Astrocyte (in vitro differentiated cells and primary cell): ENCODE results near the gene CMTM1. TPM values are rescaled to one million over a fixed set of nuclear protein-coding genes. Genes with fewer than 3 reads are reported as not detected.
"Not testable (repeated sequence)": the region's sequence is repeated elsewhere in the genome, so short reads cannot be mapped to it uniquely, and the experiment has no call there.

Experiments
- DNase-seq: peaks from one replicate; pipeline ENCODE4 v3.0.0-alpha.2; 2010; ENCODE audit warnings: low read depth
- FAIRE-seq: peaks from 2 replicates; lab custom pipeline; 2011; peaks lifted over from hg19 to GRCh38; lab: Jason Lieb, UNC
- H2AFZ ChIP-seq: 2 replicates; pipeline ENCODE4 v1.6.0; 2012; ENCODE audit warnings: low read depth, low read length, inconsistent platforms
- H3K27ac ChIP-seq: 2 replicates; pipeline ENCODE4 v1.5.1; 2011; ENCODE audit warnings: low read depth, low read length, inconsistent platforms
- H3K27me3 ChIP-seq: 2 replicates; pipeline ENCODE4 v1.6.0; 2011; ENCODE audit warnings: low read length, inconsistent platforms; ENCODE audit not compliant: insufficient read depth
- H3K36me3 ChIP-seq: 2 replicates; pipeline ENCODE4 v1.5.1; 2011; ENCODE audit warnings: low read length, inconsistent platforms; ENCODE audit not compliant: insufficient read depth
- H3K4me1 ChIP-seq: 2 replicates; pipeline ENCODE4 v1.5.1; 2011; ENCODE audit warnings: low read length, inconsistent platforms; ENCODE audit not compliant: insufficient read depth
- H3K4me2 ChIP-seq: 2 replicates; pipeline ENCODE4 v1.6.0; 2012; ENCODE audit warnings: low read length, inconsistent platforms
- H3K4me3 ChIP-seq: 2 replicates; pipeline ENCODE4 v1.5.1; 2011; ENCODE audit warnings: low read depth, mild to moderate bottlenecking, low read length, inconsistent platforms; ENCODE audit not compliant: insufficient read depth
- H3K79me2 ChIP-seq: 2 replicates; pipeline ENCODE4 v1.6.0; 2012; ENCODE audit warnings: mild to moderate bottlenecking, low read length, inconsistent platforms; ENCODE audit not compliant: insufficient read depth
- H3K9ac ChIP-seq: 2 replicates; pipeline ENCODE4 v1.6.0; 2012; ENCODE audit warnings: mild to moderate bottlenecking, low read length, inconsistent platforms
- H3K9me3 ChIP-seq: 2 replicates; pipeline ENCODE4 v1.5.1; 2012; ENCODE audit warnings: low read depth, mild to moderate bottlenecking, low read length, inconsistent platforms; ENCODE audit not compliant: insufficient read depth
- H4K20me1 ChIP-seq: 2 replicates; pipeline ENCODE4 v1.6.0; 2012; ENCODE audit warnings: low read length, inconsistent platforms; ENCODE audit not compliant: insufficient read depth
- H3K27ac Mint-ChIP-seq: one replicate; pipeline ENCODE4 v1.8.0; 2021; ENCODE audit warnings: mild to moderate bottlenecking, mixed read lengths; ENCODE audit not compliant: unreplicated experiment
- H3K27me3 Mint-ChIP-seq: one replicate; pipeline ENCODE4 v1.8.0; 2021; ENCODE audit warnings: low read depth, mixed read lengths; ENCODE audit not compliant: unreplicated experiment
- H3K36me3 Mint-ChIP-seq: one replicate; pipeline ENCODE4 v1.8.0; 2021; ENCODE audit warnings: low read depth, mixed read lengths; ENCODE audit not compliant: unreplicated experiment
- H3K4me1 Mint-ChIP-seq: one replicate; pipeline ENCODE4 v1.8.0; 2021; ENCODE audit warnings: low read depth, mixed read lengths; ENCODE audit not compliant: unreplicated experiment
- H3K4me3 Mint-ChIP-seq: one replicate; pipeline ENCODE4 v1.8.0; 2021; ENCODE audit warnings: mild to moderate bottlenecking, moderate library complexity, mixed read lengths; ENCODE audit not compliant: unreplicated experiment
- H3K9me3 Mint-ChIP-seq: one replicate; pipeline ENCODE4 v1.8.0; 2021; ENCODE audit warnings: mild to moderate bottlenecking, mixed read lengths; ENCODE audit not compliant: unreplicated experiment
- CTCF ChIP-seq: IDR thresholded peaks from 2 replicates; pipeline ENCODE4 v1.5.1; 2011; ENCODE audit warnings: low read depth, mild to moderate bottlenecking, inconsistent platforms, low read length, moderate library complexity; ENCODE audit not compliant: insufficient read depth
- EZH2 ChIP-seq: IDR thresholded peaks from 2 replicates; pipeline ENCODE4 v1.6.1; 2012; ENCODE audit warnings: mild to moderate bottlenecking, low read length, inconsistent platforms; ENCODE audit not compliant: insufficient read depth
- total RNA-seq: library from RNA; stranded (reverse); gene quantifications from 2 replicates; pipeline ENCODE4 v1.2.1, GENCODE V29; 2021

The CMTM1 gene
- total RNA-seq, 1 donor from 2014 or later = 2.7 TPM

DNA sequence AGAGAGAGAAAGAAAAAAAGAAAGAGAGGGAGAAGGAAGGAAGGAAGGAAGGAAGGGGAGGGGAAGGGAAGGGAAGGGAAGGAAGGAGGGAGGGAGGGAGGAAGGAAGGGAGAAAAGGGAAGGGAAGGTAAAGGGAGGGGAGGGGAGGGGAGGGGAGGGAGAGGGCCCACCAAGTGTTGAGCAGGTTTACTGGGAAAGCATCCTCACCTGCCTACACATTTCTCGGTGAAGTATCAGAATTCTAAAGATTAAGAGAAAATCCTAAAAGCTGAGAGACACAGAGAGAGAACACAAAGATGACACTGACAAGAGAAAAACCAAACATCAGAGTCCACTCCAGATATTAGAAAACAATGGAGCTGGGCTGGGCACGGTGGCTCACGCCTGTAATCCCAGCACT lies 26.0 kb downstream of the CMTM1 start:
- Histone ChIP-seq H3K4me2 (no peak overlapping the region), H4K20me1 (no peaks in the 10 kb centered on the region), H3K27me3 (no peaks in the 10 kb centered on the region), H3K36me3 (no peaks in the 10 kb centered on the region), H2AFZ (no peak overlapping the region), H3K4me3 (no peak overlapping the region), H3K9ac (no peak overlapping the region), H3K79me2 (no peaks in the 10 kb centered on the region), H3K27ac (no peak overlapping the region), H3K9me3 (no peaks in the 10 kb centered on the region), H3K4me1 (peaks cover 2% of the 10 kb centered on the region)
- Mint-ChIP-seq H3K27ac (no peak overlapping the region), H3K4me1 (no peaks in the 10 kb centered on the region), H3K27me3 (peaks cover 25% of the 10 kb centered on the region), H3K36me3 (peaks cover 2% of the 10 kb centered on the region), H3K9me3 (no peaks in the 10 kb centered on the region), H3K4me3 (no peak overlapping the region)
- FAIRE-seq (no peak), DNase-seq (no peak)
- TF ChIP-seq CTCF (no peak), EZH2 (no peak)

DNA sequence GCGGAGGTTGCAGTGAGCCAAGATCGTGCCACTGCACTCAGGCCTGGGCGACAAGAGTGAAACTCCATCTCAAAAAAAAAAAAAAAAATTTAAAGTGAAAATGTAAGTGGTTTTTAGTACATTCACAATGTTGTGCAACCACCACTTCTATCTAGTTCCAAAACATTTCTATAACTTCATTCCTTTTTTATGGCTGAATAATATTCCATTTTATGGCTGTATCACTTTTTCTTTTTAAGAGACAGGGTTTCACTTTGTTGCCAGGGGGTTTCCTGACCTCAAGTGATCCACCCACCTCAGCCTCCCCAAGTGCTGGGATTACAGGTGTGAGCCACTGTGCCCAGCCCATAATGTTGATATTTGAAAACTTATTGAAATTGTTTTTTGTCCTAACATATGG lies 26.6 kb downstream of the CMTM1 start:
- no peaks in the 10 kb centered on the region for H3K9me3 ChIP-seq
- no peaks in the 10 kb centered on the region for H3K27me3 ChIP-seq
- Mint-ChIP-seq H3K27ac (no peak overlapping the region), H3K9me3 (no peaks in the 10 kb centered on the region), H3K4me1 (no peaks in the 10 kb centered on the region), H3K27me3 (peaks cover 21% of the 10 kb centered on the region), H3K4me3 (no peak overlapping the region), H3K36me3 (peaks cover 2% of the 10 kb centered on the region)
- no peak overlapping the region for H3K4me3 ChIP-seq
- no peak overlapping the region for H3K4me2 ChIP-seq
- no peaks in the 10 kb centered on the region for H3K36me3 ChIP-seq
- H4K20me1 ChIP-seq = no peaks in the 10 kb centered on the region
- no peak overlapping the region for H3K27ac ChIP-seq
- no peak for FAIRE-seq
- H2AFZ ChIP-seq = no peak overlapping the region
- H3K4me1 ChIP-seq = peaks cover 2% of the 10 kb centered on the region
- TF ChIP-seq CTCF (no peak), EZH2 (no peak)
- H3K79me2 ChIP-seq = no peaks in the 10 kb centered on the region
- DNase-seq = no peak
- H3K9ac ChIP-seq = no peak overlapping the region

GRCh38 chr16:66594739-66595138 lies 28.5 kb downstream of the CMTM1 start:
- no peaks in the 10 kb centered on the region for H3K9me3 Mint-ChIP-seq
- TF ChIP-seq CTCF (no peak), EZH2 (no peak)
- no peak overlapping the region for H3K4me3 Mint-ChIP-seq

GRCh38 chr16:66596559-66596958 lies 30.3 kb downstream of the CMTM1 start:
- H3K36me3 Mint-ChIP-seq, H3K4me3 Mint-ChIP-seq, H3K36me3 ChIP-seq, H3K4me2 ChIP-seq, H3K27ac Mint-ChIP-seq, H3K4me1 ChIP-seq, H3K27me3 ChIP-seq, H2AFZ ChIP-seq, H3K4me3 ChIP-seq, H3K79me2 ChIP-seq, H3K4me1 Mint-ChIP-seq, H3K27ac ChIP-seq, DNase-seq, H3K9ac ChIP-seq, FAIRE-seq, H3K9me3 Mint-ChIP-seq, H3K9me3 ChIP-seq, H4K20me1 ChIP-seq: not testable (repeated sequence)
- peaks cover 21% of the 10 kb centered on the region for H3K27me3 Mint-ChIP-seq

More at GRCh38 chr16:66594739-66595138, 28.5 kb downstream of the CMTM1 start:
- no peak overlapping the region for H3K4me3 ChIP-seq
- H3K9me3 ChIP-seq = no peaks in the 10 kb centered on the region
- no peak overlapping the region for H2AFZ ChIP-seq
- no peak for DNase-seq
- H3K4me1 ChIP-seq = peaks cover 2% of the 10 kb centered on the region
- no peaks in the 10 kb centered on the region for H3K36me3 ChIP-seq
- no peak overlapping the region for H3K4me2 ChIP-seq
- H4K20me1 ChIP-seq = no peaks in the 10 kb centered on the region
- no peak overlapping the region for H3K27ac ChIP-seq
- no peak overlapping the region for H3K27ac Mint-ChIP-seq
- no peak overlapping the region for H3K9ac ChIP-seq
- H3K36me3 Mint-ChIP-seq = peaks cover 2% of the 10 kb centered on the region
- H3K4me1 Mint-ChIP-seq = no peaks in the 10 kb centered on the region
- no peaks in the 10 kb centered on the region for H3K79me2 ChIP-seq
- H3K27me3 Mint-ChIP-seq = peaks cover 23% of the 10 kb centered on the region
- H3K27me3 ChIP-seq = no peaks in the 10 kb centered on the region
- FAIRE-seq = no peak
